ENCODE data around the gene CFAP298.
A peak's percentile ranks its signal among the peaks of the same experiment; 100 is the strongest.

Gene CFAP298

GRCh38 chr21:32597205-32597604, 15.0 kb downstream of the CFAP298 start:
- DNase-seq: no peak

GRCh38 chr21:32595431-32595830, 16.7 kb downstream of the CFAP298 start:
- DNase-seq: no peak

DNA sequence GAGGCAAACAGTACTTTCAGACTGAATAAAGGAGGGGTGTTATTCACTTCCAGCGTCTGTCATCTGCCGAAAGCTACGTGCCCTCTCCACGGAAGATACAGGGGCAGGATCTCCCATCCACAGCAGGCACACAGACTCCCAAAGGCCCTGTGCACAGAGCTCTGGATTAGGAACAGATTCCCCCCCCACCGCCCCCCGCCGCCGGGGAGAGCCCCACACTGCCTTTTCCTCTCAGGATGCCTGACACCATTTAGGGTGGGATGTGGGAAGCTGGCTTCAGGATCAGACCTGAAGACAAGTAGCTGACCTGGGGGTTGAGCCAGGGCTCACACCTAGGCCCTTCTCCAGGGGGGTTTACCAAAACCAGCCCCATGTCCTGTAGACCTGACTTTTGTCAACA, 18.5 kb downstream of the CFAP298 start:
- DNase-seq: no peak

DNA sequence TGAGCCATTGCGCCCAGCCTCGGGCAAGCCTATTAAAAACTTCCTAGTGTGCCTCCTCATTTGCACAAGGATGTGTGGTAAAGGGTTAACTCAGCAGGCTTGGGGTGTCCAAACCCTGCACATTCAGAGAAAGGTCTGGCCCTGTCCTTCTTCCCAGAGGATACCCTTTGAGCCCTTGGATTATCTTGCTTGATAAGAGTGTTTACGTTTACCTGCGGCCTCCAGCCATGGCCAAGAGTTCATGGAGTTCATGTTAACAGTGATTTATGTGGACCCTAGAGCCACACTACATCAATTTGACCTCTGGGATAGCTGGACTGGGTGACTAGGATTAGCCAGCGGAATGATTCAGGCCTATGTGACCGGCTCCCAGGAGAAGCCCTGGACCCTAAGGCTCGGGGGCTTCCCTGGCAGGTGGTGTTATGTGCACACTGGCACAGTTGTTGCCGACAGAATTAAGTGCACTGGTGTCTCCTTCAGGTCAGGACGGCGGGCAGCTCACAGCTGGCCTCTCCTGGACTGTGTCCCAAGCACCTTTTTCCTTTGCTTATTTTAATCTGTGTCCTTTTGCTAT, 19.2 kb downstream of the CFAP298 start:
- no peak for DNase-seq

DNA sequence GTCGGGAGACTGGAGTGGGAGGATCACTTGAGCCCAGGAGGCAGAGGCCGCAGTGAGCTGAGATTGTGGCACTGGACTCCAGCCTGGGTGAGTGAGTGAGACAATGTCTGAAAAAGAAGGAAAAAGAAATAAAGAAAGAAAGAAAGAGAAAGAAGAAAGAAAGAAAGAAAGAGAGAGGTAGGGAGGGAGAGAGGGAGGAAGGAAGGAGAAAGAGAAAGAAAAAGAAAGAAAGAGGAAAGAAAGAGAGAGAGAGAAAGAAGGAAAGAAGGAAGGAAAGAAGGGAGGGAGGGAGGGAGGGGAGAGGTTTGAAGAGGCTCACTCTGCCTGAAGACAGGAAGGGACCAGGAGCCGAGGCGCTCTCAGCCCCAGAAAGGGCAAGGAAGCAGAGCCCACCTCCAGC, 22.0 kb downstream of the CFAP298 start:
- DNase-seq: no peak

DNA sequence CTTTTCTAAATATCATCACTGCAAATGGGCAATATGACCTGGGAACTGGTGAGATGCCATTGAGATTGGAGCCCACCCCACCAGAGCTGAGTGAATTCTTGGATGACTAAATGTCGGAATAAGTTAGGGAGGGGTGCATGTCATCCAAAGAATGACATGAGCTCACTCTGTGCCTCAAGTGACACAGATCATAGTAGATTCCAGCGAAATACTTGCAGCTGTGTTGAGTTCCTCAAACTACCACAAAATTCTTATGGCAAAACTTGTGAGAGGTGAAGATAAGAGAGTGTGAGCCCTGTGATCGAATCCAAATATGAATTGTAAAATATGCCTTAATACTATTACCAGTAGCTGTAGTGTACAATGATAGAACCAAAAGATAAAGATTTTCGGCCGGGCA, 24.5 kb downstream of the CFAP298 start:
- no peak for DNase-seq

GRCh38 chr21:32587120-32587519, 25.1 kb downstream of the CFAP298 start:
- no peak for DNase-seq

DNA sequence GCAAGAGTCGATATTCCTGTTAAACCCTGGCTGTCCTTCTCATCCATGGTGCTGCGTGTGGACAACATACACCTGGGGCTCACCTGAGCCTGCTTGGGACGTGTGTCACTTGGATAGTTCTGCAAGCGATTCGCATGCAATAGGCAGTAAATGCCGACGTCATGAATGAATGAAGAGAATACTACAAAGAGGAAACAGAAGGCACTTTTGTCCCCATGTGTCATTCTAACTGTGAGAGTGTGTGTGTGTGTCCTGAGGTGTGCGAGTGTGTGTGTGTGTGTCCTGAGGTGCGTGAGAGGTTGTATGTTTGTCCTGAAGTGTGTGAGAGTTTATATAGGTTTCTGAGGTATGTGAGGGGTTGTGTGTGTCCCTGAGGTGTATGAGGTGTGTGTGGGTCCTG, 26.2 kb downstream of the CFAP298 start:
- no peak for DNase-seq

DNA sequence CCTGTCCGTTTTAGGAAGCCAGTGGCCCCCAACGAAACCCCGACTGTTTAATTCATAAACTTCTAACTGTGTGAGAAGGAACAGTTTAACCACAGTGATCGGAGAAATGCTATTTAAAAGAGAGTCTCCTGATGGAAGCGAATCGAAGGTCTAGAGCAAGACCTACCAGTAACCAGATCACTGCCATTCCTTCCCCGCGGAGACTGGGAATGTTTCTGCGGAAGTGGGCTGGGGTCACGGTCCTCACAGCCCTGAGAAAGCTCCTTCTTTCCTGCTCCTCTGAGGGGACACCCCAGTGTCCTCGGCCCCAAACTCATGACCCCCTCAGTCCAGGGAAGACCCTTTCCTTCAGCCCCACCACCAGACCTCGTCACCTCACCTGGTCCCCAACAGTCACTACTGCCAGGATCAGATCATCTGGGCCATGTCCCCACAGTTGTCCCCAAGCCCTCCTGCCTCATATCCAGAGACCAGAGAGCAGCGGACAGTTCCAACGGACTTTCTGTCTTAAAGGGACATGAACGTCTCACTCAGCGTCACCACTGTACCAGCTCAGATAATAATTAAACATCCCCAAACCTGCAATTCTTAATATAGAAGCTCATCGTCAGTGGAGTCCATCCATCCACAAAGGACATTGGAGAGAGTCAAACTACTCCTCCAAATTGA, 27.0 kb downstream of the CFAP298 start, which contains the start of gene TCP10L:
TCP10L (minus strand) TSS at position 482 of the 669 bp plus-strand sequence. CDS start 1,219 bp downstream, outside the sequence.
- no peak for DNase-seq

GRCh38 chr21:32584472-32584871, 27.7 kb downstream of the CFAP298 start:
- no peak for DNase-seq

DNA sequence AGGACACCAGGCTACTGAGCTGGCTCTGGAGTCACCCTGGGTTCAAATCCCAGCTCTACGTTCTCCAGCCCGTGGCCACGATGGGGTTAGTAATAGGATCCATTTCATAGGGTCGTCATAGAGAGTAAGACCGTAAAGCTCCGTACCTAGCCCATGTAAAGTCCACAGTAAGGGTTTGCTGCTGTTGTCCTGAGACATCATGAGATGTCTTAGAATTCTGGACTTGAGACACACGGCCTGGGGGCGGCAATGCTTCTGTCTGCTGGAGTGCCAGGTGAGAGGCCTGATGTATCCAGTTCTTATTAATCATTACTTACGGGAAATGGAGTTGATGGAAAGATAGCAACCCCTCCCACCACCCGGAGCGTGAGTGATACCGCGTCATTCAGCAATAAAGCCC, 30.4 kb downstream of the CFAP298 start:
- no peak for DNase-seq

- no peak for DNase-seq
Observed at GRCh38 chr21:32580949-32581348, 31.2 kb downstream of the CFAP298 start.

DNA sequence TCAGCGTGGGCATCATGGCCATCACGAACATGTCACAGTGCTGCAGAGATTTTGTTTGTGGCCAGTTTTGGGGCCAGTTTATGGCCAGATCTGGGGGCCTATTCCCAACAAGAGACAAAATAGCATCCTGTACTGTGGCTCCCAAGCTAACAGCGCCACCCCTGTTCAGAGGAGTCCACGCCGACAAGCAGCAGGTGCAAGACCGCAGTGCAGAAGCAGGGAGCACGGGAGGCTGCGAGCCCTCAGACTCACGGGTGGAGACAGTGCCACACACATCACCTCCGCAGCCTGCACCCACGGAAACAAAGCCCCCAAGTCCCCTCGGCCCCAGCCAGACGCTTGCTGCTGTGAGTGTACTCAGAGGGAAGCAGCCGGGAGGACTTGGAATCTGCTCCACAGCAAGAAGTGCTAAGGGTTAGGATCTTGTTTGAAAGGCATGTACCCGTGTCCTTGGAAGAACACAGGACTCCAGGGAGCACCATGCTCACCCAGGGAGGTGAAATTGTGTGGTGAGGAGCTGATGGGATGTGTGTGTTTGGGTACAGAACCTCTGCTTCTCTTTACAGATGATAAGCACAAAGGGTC, 34.0 kb downstream of the CFAP298 start:
- no peak for DNase-seq

- DNase-seq: no peak
Observed at GRCh38 chr21:32576011-32576410, 36.2 kb downstream of the CFAP298 start.

- DNase-seq: no peak
Observed at GRCh38 chr21:32574946-32575925, 36.9 kb downstream of the CFAP298 start.

- no peak for DNase-seq
Observed at GRCh38 chr21:32572574-32573420, 39.4 kb downstream of the CFAP298 start.

DNA sequence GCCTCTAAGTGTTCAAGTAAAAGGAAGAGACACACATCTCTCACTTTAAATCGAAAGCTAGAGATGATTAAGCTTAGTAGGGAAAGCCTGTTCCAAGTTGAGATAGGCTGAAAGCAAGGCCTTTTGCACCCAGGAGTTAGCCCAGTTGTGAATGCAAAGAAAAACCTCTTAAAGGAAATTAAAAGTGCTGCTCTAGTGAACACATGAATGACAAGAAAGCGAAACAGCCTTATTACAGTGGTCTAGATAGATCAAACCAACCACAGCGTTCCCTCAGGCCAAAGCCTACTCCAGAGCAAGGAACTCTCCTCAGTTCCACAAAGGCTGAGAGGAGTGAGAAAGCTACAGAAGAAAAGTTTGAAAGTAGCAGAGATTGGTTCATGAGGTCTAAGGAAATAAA, 41.7 kb downstream of the CFAP298 start:
- no peak for DNase-seq

GRCh38 chr21:32569261-32570230, 42.6 kb downstream of the CFAP298 start:
- peak; percentile 71 for DNase-seq

DNA sequence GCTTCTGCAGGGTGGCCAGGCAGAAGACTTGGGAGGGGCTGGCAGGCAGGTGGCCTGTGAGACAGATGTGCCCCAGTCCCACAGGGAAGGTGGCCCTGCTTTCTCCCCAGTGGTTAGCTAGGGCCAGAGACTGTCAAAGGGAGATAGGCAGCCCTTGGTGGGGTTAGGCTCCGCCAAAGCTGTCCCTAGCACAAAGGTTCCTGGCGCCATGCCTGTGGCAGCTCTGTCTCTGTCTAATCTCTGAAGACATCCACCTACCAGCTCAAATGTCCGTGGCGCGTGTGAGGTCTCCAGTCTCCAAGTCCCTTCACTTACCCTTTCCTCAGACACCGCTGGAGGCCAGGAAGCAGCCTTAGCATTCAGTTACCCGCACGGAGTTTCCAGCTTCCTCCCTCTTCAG, 44.6 kb downstream of the CFAP298 start:
- DNase-seq: no peak

DNA sequence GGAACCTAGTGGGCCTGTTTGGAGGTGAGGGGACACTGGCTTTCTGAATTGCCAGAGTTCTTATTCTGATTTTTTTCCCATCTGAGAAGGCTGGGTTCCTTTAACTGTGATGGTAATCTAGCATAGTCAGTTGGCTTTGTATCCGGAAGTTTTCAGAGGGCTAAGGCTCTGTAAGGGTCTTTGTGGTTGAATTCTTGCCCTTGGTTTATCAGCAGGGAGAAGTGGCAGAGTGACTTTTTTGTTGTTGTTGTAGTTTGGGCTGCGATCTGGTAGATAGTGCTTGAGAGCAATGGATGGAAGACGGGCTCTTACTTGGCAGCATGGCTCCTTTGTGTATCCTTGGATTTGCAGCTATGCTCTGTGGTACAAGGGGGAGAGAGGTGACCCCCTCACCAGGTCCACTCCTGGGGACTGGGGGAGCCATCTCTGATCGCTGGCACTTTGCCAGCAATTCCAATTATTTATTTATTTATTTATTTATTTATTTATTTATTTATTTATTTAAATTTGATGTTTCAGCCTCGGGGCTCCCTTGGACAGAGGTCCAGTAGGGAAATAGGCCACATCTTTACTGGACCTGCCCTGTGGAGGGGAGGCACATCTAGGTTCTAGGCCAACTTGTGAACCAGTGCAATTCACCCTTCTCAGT, 45.3 kb downstream of the CFAP298 start:
- no peak for DNase-seq
